C4-2B (cell line): ENCODE measurements around the gene MLXIP.

Experiments
- H3K27ac ChIP-seq: fragments of 450-650 bp; 2 replicates; pipeline ENCODE4 v1.5.1; 2017
- ZFX ChIP-seq: fragments of 450-650 bp; IDR thresholded peaks from 2 replicates; pipeline ENCODE4 v1.6.1; 2017
- TF ChIP-seq, protein P1 (sequence below): fragments of 450-650 bp; conservative IDR thresholded peaks from 2 replicates; pipeline ENCODE4 v1.5.1; 2017; ENCODE audit warnings: mild to moderate bottlenecking

Gene MLXIP

DNA sequence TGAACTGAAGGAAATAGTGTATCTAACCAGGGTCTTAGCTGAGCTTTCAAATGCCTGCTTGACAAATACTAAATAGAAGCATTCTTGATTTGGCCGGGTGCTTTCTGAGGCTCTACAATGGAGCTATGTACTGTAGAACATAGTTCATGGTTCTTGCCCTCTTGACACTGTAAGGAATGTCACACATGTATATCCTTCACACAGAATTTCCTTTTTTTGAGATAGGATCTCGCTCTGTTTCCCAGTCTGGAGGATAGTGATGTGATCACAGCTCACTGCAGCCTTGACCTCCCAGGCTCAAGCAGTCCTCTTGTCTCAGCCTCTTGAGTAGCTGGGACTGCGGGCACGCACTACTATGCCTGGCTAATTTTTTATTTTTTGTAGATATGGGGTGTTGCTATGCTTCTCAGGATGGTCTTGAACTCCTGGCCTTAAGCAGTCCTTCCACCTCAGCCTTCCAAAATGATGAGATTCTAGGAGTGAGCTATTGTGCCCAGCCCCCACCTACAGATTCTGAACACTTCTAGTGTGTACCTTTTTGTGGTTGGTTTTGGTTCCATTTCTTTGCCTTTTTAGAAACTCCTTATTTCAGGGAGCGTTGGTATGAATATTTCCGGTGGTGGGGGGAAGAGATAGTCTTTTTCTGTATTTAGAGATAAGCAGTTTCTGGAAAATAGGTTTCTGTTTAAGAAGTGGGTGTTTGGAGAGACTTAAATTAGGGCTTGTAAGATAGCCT is 4.2 kb downstream of the MLXIP start:
- no peak overlapping the region for H3K27ac ChIP-seq

DNA sequence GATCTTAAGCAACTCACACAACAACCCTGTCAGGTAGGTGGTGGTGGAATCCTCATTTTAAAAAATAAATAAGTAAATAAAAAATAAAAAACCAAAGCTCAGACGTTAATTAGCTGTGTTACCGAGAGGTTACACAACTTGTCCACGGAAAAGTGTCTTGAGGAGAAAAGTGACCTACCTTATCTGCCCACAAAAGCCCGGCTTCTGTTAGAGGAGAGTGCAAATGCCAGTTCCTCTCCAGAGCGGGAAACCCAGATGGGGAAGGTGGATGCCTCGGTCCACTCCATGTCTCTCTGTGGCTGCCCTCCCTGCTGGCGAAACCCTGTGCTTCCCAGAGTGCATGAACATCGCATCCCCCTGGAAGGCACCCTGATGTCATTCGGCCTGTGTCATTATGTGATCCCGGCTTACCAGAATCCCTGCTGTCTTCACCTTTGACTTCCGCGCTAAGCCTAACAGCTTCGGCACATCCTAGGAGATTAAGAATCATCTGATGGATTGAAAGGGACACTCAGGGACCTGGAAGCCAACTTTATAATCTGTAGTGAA is 6.4 kb downstream of the MLXIP start:
- no peak overlapping the region for H3K27ac ChIP-seq
- TF ChIP-seq, protein P1, sequence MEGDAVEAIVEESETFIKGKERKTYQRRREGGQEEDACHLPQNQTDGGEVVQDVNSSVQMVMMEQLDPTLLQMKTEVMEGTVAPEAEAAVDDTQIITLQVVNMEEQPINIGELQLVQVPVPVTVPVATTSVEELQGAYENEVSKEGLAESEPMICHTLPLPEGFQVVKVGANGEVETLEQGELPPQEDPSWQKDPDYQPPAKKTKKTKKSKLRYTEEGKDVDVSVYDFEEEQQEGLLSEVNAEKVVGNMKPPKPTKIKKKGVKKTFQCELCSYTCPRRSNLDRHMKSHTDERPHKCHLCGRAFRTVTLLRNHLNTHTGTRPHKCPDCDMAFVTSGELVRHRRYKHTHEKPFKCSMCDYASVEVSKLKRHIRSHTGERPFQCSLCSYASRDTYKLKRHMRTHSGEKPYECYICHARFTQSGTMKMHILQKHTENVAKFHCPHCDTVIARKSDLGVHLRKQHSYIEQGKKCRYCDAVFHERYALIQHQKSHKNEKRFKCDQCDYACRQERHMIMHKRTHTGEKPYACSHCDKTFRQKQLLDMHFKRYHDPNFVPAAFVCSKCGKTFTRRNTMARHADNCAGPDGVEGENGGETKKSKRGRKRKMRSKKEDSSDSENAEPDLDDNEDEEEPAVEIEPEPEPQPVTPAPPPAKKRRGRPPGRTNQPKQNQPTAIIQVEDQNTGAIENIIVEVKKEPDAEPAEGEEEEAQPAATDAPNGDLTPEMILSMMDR, result no peak
- TF ChIP-seq ZFX, result no peak

More for the DNA sequence above, 4.2 kb downstream of the MLXIP start:
- TF ChIP-seq, protein P1, result no peak
- TF ChIP-seq ZFX, result no peak

DNA sequence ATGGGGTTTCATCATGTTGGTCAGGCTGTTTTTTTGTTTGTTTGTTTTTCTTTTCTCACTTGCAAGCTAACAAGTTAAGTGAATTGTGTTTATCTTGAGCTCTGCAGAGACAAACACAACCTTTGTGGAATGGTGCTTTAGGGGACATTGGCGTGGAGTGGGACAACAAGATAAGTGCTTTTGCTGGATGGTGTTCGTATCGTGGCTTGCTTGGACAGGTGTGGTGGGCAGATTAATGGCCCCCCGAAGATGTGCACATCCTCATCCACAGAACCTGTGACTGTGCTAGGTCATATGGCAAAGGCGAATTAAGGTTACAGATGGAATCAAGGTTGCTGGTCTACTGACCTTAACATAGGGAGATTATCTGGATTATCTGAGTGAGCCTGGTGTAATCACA is 7.0 kb downstream of the MLXIP start:
- no peak overlapping the region for H3K27ac ChIP-seq
- no peak for TF ChIP-seq ZFX
- TF ChIP-seq, protein P1, result no peak

DNA sequence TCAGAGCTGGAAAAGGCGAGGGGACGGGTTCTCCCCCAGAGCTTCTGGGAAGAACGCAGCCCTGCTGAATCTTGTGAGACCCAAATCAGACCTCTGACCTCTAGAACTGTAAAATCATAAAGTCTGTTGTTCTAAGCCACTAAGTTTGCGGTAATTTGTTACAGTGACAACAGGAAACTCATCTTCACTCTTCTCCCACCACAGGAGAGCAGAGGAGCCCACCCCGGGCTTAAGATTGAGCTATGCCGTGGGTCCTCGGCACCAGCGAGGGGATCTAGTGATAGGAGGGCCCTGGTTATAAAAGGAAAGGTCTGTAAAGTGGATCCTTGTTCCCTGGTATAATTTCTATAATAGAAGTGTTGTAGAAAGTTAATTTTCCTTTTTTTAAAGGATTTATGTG is 7.6 kb downstream of the MLXIP start:
- TF ChIP-seq, protein P1, result no peak
- TF ChIP-seq ZFX, result no peak
- H3K27ac ChIP-seq, result no peak overlapping the region

DNA sequence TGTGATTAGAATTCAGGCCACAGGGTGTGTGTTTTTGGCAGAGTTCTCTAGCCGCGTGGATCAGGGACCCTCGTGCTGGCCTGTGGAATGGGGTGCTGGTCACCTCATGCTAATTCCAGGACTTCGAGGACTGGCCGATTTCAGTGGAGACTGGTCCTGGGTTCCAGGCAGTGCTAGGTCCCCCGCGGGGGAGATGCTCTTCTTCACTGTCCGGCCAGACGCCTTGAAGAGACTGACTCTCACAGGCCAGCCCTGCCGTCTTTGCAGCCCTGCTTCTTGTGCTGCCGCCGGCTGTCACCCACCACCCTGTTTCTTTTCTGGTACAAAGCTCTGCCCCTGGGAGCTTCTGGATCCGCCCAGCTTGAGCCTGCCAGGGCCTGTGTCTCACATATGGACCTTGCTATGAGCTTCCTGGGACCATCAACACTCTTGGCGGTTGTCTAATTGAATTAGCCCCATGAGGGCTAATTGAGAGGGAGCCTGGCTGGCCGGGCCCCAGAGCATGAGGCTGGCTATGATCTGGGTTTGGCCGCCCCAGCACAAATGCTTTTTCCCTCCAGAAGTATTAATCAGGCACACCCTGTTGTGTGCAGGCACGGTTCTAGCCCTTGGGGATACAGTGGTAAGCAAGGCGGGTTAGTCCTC is 8.2 kb downstream of the MLXIP start:
- H3K27ac ChIP-seq, result no peak overlapping the region
- no peak for TF ChIP-seq ZFX
- TF ChIP-seq, protein P1, result no peak

DNA sequence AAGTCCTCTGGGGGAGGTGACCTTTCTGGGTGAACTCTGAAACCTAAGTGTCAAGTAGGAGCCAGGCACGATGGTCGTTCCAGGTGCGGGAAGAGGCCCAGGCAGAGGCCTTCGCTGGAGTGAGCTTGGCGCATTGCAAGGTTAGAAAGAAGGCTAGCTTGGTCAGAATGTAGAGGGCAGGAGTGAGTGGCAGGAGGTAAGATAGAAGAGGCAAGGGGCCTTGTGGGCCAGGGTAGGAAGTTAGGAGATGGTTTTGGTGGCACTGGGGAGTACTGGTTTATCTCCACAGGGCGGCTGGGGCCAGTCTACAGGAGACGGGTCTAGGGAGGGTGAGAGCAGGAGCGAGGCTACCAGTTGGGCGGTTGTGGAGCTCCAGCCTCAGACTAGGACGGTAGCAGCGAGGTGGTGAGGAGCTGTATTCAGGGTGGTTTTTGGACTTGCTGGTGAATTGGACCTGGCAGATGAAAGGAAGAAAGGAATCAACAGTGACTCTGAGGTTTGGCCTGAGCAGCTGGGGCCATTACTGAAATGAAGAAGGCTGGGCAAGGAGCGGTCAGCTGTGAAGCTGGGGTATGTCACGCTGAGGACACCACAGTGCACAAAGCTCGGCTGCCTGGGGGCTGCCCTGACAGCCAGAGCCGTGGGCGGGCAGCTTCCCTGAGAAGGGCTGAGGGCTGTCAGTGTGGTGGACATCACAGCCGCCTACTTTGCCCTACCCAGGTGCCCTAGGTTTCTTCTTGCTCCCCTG is 9.0 kb downstream of the MLXIP start:
- H3K27ac ChIP-seq, result no peak overlapping the region

More for the DNA sequence above, 9.0 kb downstream of the MLXIP start:
- no peak for TF ChIP-seq ZFX
- TF ChIP-seq, protein P1, result no peak
